ENCODE measurements around the gene MED9.

The MED9 gene

GRCh38 chr17:17533901-17534441 is 57.2 kb downstream of the MED9 start:
- DNase-seq (ENCODE audit: extremely low read depth, low read depth), result no peak
- TF ChIP-seq CTCF (IDR thresholded peaks at IDR 0.05; ENCODE audit: low read depth, low read length, missing control alignments), result no peak
- H3K4me3 ChIP-seq (replicated peaks; ENCODE audit: low read depth, low read length), result no peak overlapping the region

GRCh38 chr17:17535957-17536356 is 59.2 kb downstream of the MED9 start:
- no peak for DNase-seq (ENCODE audit: extremely low read depth, low read depth)
- H3K4me3 ChIP-seq (replicated peaks; ENCODE audit: low read depth, low read length), result no peak overlapping the region
- TF ChIP-seq CTCF (IDR thresholded peaks at IDR 0.05; ENCODE audit: low read depth, low read length, missing control alignments), result no peak

GRCh38 chr17:17536702-17537101 is 59.9 kb downstream of the MED9 start:
- no peak for TF ChIP-seq CTCF (IDR thresholded peaks at IDR 0.05; ENCODE audit: low read depth, low read length, missing control alignments)
- DNase-seq (ENCODE audit: extremely low read depth, low read depth), result no peak
- H3K4me3 ChIP-seq (replicated peaks; ENCODE audit: low read depth, low read length), result no peak overlapping the region

- no peak for TF ChIP-seq CTCF (IDR thresholded peaks at IDR 0.05; ENCODE audit: low read depth, low read length, missing control alignments)
- DNase-seq (ENCODE audit: extremely low read depth, low read depth), result no peak
- no peak overlapping the region for H3K4me3 ChIP-seq (replicated peaks; ENCODE audit: low read depth, low read length)
These were observed 60.7 kb downstream of the MED9 start for GRCh38 chr17:17537311-17538099.

GRCh38 chr17:17538417-17539391 is 61.9 kb downstream of the MED9 start:
- TF ChIP-seq CTCF (IDR thresholded peaks at IDR 0.05; ENCODE audit: low read depth, low read length, missing control alignments), result no peak
- no peak for DNase-seq (ENCODE audit: extremely low read depth, low read depth)
- no peak overlapping the region for H3K4me3 ChIP-seq (replicated peaks; ENCODE audit: low read depth, low read length)

GRCh38 chr17:17539591-17539990 is 62.8 kb downstream of the MED9 start:
- no peak for TF ChIP-seq CTCF (IDR thresholded peaks at IDR 0.05; ENCODE audit: low read depth, low read length, missing control alignments)
- no peak overlapping the region for H3K4me3 ChIP-seq (replicated peaks; ENCODE audit: low read depth, low read length)
- no peak for DNase-seq (ENCODE audit: extremely low read depth, low read depth)

Measured in HFF-Myc (cell line).